GM21526 (cell line): ENCODE data around the gene UFSP1.
A peak's percentile ranks its signal among the peaks of the same experiment; 100 is the strongest.

Experiments used
- ATAC-seq: cut with Tn5 transposase; IDR thresholded peaks from one replicate; pipeline ENCODE4 v1.9.1; 2021; ENCODE audit warnings: moderate library complexity; ENCODE audit not compliant: unreplicated experiment, low FRiP score

The UFSP1 gene

DNA sequence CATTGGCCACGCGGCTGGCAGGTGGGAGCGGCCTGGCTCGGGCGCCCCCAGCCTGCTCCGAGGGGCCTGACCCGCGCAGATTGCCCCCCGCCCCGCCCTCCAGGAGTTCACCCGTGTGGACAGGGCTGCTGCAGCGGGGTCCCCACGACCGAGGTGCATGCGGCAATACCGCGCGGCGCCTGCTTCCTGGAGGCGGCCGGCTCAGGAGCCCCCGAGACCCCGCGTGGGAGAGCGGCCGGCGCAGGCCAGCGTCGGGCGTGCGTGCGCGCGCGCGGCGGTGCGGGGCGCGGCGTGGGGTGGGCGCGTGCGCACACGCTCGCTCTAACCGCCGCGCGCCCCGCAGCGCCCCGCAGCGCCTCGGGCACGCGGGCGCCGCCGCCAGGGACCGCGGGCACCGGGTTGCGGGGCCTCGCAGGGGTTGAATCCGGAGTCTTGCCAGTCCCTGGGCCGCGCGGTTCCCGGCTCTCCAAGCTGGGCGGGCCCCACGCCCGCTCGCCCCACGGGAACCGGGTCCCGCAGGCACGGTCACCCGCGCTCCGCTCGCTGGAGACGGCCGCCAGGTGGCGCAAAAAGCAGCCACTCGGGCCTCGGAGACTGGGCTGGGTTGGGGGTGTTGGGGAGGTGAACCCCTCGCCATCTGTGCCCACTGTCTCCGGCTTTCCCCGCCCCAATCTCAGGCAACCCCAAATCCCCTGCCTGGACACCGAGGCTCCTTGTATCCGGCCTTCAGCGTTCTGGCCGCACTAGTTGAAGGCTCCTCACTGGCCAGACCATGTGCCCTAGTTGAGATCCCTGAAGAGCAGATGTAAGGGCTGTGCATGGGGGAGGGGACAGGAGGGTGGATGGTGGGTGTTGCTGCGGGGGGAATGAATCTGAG is 7.5 kb upstream of the UFSP1 start:
- no peak for ATAC-seq

GRCh38 chr7:100895956-100896731 is 6.6 kb upstream of the UFSP1 start:
- ATAC-seq = no peak

GRCh38 chr7:100895701-100895955 is 6.1 kb upstream of the UFSP1 start, which contains the start of gene ACHE:
Gene ACHE, minus strand, starts transcription at chr7:100895888. Its CDS starts 1,656 bp downstream, at chr7:100894232.
- no peak for ATAC-seq

GRCh38 chr7:100894860-100895700 is 5.6 kb upstream of the UFSP1 start:
- ATAC-seq = no peak

GRCh38 chr7:100893910-100894721 is 4.6 kb upstream of the UFSP1 start:
- no peak for ATAC-seq

GRCh38 chr7:100893318-100893895 is 3.9 kb upstream of the UFSP1 start:
- ATAC-seq = no peak

GRCh38 chr7:100892364-100893317 is 3.1 kb upstream of the UFSP1 start:
- no peak for ATAC-seq

GRCh38 chr7:100891568-100892247 is 2.2 kb upstream of the UFSP1 start:
- no peak for ATAC-seq

GRCh38 chr7:100890653-100891567 is 1.4 kb upstream of the UFSP1 start:
- ATAC-seq = no peak

DNA sequence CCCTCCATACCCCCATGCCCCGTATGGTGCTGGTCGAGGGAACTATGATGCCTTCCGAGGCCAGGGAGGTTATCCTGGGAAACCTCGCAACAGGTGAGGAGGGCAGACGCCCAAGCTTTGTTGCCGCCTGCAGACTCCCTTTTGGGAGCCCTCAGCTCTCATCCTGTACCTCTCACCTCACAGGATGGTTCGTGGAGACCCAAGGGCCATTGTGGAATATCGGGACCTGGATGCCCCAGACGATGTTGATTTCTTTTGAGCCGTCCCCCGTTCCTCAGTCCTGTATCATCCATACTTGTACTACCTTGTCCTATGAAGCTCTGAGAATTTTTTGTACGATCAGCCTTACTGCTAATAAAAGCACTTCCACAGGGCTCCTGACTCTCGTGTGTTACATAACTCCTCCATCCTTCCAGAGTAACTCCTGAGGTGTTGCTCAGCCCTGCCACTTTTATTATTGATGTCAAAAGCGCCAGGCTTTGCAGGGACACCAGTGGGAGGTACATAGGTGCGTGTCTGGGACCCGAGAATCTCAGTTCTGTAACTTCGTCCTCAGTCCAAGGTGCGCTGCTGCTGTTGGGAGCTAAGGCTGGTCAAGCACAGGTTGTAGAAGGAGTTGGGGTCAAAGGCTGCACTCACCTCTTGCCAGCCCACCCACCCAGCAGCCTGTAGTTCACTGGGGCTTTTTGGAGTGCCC is 1.1 kb downstream of the UFSP1 start:
- no peak for ATAC-seq

DNA sequence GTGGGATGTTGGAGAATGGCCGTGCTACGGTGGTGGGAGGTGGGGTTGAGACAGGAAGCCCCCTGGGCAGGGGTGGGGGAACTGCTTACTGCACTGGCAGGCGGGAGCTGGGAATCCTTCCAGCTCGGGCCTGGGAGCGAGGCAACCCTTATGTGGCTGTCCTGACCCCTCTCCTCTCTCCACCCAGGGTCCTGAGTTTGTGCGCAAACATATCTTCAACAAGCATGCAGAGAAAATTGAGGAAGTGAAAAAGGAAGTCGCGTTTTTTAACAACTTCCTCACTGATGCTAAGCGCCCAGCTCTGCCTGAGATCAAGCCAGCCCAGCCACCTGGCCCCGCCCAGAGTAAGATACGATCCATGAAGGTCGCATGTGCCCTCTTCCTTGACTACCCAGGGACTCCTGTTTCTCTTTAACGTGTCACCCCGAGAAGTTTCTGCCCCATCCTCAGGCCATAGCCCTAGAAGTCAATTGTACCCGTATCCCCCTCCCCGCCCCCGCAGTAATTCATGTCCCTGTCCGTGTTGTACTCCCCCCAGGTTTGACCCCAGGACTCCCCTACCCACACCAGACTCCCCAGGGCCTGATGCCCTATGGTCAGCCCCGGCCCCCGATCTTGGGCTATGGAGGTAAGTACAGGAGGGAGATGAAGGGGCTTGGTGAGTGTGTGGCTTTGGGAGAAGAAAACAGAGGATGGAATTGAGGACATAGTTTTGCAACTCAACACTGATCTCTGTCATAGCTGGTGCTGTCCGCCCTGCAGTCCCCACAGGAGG is 1.8 kb downstream of the UFSP1 start:
- peak; percentile 36 for ATAC-seq

DNA sequence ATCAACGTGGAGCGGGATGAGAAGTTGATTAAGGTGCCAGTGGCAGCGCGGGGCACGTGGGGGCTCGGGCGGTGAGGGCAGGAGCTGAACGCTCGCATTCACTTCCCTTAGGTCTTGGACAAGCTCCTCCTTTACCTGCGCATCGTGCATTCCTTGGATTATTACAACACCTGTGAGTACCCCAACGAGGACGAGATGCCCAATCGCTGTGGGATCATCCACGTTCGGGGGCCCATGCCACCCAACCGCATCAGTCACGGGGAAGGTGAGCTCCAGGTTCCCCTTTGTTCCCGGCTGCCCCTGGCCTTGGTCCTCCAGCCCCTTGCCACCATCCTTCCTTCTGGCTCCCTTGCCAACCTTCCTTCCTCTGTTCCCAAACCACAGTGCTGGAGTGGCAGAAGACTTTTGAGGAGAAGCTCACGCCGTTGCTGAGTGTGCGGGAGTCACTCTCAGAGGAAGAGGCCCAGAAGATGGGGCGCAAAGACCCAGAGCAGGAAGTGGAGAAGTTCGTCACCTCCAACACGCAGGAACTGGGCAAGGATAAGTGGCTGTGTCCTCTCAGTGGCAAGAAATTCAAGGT is 2.5 kb downstream of the UFSP1 start:
- ATAC-seq = no peak

DNA sequence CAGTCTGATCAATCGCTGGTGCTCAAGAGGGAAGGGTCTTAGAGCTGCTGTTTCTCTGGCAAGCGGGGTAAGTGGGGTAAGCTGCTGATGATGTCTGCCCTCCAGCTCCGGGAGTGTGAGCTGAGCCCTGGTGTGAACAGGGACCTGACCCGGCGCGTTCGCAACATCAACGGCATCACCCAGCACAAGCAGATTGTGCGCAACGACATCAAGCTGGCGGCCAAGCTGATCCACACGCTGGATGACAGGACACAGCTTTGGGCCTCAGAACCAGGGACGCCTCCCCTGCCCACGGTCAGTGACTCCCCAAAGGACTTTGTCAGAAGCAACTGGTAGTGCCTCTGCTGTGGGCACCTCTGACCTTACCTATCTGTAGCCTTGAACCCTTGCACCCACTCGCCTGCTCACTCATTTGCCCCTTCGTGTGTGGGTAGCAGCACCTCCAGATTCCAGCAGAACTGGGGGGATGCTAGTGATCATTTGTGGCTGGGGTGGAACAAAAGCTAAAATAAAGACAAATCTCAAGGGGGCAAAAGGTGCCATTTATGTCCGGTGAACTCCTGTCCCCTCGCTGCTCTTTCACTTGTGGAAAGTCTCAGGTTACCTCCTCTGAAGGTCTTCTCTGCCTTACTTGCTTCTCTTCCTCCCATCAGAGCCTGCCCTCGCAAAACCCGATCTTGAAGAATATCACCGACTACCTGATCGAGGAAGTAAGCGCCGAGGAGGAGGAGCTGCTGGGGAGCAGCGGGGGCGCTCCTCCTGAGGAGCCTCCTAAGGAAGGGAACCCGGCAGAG is 3.2 kb downstream of the UFSP1 start:
- ATAC-seq = no peak

DNA sequence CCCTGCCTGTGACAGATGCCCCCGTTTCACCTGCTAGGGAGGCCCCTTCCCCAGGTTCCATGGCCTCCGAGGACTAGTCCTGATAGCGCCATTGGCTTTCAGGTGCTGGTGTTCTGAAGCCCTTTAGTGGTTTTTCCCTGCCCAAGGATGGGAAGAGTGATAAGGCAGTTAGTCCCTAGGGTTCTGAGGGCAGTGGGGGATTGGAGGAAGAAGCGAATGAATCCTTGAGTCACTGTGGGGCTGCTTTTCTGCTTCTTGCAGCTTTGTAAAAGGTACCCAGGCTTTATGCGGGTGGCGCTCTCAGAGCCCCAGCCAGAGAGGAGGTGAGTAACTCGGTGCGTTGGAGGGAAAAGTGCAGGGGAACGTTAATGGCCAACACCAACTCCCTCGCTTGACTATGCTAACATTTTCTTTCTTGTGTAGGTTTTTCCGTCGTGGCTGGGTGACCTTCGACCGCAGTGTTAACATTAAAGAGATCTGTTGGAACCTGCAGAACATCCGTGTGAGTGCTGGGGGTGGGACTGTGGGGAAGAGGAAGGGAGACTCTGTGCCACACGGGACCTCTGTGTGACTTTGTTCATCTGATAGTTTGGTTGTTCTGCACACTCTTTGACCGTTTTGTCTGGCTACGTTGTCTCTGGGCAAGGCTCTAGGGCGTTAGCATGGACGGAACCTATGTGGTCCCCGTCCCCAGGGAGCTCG is 3.9 kb downstream of the UFSP1 start:
- ATAC-seq = no peak
